HG02759 (cell line): ENCODE results near the gene KRT33A.
"Not testable (repeated sequence)": the region's sequence is repeated elsewhere in the genome, so short reads cannot be mapped to it uniquely, and the experiment has no call there.

Source experiments
- ATAC-seq: cut with Tn5 transposase; IDR thresholded peaks from one replicate; pipeline ENCODE4 v1.9.1; 2021; ENCODE audit warnings: mild to moderate bottlenecking, moderate library complexity; ENCODE audit not compliant: unreplicated experiment

KRT33A gene

DNA sequence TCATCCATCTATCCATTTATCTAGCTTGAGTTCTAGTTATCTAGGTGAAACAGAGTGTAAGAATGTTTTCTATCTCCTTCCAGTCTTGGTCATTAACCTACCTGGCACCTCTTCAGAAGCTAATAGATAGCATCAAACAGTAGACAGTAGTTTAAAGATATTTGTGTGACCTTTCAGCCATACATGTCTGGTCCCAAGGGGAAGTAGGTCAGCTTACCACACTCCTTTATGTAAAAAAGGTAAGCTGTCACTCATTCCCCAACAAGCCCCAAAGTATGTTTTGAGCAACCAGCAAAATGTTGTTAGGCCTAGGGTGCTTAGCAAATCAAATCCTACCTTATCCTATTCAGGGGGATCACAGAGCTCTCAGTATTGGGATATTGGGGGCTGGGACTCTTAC lies 15.4 kb upstream of the KRT33A start:
- ATAC-seq: no peak

DNA sequence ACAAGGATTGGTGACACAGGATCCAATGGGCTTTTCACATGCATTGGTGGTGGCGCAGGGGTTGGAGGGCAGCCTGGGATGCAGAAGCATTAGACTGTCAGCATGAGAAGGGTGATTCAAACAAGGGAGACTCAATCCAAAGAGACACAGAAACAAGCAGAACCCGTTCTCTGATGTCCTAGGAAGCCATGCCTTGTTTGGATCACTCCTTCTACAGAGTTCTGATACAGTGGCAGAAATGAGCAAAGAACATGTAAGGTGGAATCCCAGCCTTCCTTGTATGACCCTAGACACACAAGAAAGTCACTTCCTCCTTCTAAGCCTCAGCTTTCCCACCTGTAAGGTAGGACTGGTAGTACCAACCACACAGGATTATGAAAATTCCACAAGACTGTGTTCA lies 13.3 kb upstream of the KRT33A start:
- no peak for ATAC-seq

DNA sequence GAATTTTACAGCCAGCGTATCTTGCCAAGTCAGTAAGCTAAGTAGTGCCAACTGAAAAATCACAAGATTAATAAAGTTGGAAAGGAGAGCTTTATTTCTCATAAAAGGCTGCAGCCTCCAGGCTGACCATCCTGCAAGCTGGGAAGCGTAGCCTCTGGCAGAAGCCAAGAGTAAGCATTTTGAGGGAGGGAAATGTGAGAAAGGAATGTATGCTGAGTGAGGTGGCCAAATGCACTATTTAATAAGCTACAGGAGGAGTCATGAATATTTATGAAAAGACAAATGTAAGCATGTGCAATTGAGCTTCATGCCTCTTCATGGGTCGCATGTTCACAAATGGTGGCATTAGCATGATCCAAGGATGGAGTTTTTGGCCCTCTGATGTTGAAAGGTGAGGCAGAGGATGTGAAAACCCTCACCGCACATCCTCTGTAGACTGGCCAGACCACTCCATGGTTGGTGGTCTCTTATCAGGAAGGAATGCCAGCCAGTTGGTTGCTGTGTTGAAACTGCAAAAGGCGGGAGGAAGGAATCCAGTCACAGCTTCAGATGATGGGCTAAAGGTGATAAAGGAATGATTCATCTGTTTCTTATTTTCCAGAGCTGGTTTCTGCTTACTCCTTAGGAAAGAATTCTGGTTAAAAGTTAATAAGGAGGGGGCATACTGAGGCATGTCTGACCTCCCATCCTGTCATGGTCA lies 9.8 kb upstream of the KRT33A start:
- ATAC-seq: no peak

DNA sequence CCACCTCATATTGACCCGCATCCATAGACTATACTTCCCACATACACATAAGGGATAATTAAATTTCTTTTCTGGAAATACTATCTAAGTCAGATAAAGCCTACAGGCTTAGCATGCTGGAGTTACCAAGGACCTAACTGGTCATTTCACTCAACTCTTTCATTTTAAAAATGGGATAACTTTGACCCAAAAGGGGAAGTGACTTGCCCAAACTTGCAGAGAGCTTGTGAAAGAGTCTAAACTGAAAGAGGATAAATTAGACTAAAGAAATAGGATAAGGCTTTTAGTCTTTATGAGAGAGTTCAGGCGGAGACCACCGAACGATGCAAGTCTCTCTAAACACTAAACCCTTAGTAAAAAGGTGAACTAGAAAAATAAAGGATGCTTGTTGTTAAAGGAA lies 3.9 kb upstream of the KRT33A start:
- ATAC-seq: no peak

DNA sequence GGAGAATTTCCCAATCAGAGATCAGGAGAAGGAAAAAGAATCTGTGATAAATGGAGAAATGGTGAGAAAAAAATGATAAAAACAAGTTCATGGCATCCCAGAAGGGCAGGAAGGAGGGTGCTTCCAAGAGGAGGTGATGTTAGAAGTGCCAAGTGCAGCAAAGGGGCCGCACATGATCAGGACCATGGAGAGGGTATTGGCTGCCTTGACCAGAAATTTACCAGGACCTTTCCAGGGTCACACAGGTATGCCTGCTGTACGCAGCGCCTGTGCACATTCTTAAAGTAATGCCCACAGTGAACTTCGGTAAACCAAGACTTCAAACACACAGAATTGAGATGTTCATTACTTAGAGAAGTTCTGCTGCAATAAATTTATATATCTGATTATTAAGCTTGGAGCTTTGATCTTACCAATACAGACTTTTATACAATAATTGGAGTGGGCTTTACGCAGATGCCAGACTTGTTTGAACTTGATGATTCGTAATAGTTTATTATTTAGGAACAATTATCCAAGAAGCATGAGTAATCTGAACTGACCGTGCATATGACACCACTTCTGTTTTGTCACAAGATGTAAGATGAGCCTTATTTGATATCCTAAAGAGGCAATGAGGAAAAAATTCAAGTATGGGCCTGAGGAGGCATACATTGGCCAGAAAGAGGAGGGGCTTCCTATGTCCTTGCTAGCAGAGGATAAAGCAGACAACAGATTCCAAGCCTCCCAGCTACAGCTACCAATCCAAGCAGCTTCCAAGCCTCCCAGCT lies 2.2 kb upstream of the KRT33A start:
- no peak for ATAC-seq

DNA sequence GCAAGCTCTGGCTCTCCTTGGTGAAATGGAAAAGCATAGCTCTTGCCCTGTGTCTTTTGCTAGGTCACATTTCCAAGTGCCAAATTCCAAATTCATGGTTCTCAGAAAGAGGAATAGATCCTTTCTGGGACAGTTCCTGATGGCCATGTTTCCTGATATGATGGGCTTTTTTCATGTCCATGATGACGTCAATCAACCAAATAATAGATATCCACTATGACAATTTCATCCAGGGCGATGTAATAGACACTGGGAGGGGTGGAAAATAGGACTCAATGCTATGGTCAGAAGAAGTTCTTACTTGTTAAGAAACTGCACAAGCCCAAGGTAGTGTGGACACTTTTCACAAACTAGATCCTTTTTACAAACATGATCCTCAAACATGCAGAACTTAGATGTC lies 549 bp upstream of the KRT33A start:
- no peak for ATAC-seq

DNA sequence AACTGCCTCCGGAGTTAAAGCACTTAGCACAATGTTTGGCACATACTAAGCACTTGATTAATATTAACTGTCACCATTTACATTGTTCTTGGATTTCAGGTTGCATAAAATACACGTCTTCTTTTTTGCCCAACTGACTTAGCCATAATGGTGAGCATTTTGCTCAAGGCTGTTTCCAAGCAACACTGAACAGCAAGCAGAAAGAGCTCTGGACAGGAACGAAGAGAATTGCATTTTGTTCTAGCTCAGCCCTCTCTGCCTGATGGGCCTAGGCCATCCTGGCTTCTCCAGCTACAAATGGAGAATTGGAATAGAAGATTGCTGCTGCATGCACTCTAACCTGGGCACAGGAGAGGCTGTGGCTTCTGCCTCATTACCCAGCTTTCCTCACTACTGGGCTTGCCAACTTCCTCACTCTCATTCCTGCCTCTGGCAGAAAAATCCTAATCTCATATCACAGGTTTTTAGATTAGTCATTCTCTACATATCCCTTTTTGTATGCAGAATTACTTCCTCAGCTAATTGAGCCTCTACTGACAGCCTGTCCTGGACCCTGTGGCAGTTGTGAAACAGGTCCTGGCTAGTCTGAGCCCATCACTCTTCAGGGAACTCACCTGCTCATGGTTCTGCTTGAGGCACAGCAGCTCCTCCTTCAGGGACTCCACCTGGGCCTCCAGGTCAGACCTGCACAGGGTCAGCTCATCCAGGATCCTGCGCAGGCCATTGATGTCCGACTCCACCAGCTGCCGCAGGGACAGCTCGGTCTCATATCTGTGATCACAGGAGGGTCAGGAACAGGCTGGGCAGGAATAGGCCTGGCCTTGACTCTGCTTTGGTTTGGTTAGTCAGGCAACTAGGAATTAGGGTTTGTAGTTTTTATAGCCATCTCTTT lies 2.5 kb downstream of the KRT33A start:
- no peak for ATAC-seq

DNA sequence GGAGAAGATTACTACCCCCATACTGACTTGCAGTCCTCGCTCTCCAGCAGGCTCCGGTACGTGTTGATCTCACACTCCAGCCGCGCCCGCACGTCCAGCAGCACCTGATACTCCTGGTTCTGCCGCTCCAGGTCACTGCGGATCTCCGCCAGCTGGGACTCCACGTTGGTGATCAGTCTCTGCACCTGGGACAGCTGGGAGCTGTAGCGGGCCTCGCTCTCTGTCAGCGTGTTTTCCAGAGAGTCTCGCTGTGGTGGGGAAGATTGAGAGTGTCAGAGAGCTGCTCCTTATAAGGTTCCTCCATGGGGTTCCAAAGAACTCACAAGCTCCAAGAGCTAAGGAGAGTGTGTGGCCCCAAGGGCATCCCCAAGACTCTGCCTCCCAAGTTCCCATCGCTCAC lies 4.2 kb downstream of the KRT33A start:
- not testable (repeated sequence) for ATAC-seq

DNA sequence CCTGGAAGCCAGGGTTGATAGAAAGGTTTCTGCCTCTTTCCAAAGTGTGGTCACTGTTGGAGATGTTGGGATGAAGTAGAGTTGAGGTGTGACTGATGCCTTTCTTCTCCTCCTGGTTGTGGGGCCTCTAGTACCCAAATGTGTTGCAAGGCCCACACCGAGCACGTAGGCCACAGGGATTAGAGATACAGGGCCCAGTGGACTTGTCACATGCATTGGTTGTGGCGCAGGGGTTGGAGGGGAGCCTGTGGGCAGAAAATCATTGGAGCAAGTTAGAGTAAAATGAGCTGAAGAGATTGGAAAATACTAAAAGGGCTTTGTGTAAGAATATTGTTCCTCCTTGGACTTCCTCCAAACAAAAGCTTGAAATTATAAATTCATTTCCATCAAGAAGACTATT lies 4.6 kb downstream of the KRT33A start:
- ATAC-seq: no peak

DNA sequence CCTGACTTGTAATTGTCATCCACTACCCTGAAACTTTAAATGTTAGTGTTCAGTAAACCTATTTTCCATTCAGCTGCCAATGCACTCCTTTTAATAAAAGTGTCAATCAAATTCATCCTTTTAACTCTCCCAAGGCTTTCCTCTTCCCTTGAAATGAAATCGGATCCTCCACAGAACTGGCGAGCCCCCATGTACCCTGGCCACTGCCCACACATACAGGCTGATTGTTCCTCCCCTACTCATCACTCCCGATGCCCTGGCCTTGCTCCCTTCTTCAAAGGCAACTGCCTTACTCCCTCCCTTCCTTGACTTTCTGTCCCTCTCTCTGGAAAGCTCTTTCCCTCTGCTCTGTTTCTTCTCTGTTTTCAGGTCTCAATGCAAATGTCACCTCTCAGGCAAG lies 7.6 kb downstream of the KRT33A start:
- no peak for ATAC-seq

DNA sequence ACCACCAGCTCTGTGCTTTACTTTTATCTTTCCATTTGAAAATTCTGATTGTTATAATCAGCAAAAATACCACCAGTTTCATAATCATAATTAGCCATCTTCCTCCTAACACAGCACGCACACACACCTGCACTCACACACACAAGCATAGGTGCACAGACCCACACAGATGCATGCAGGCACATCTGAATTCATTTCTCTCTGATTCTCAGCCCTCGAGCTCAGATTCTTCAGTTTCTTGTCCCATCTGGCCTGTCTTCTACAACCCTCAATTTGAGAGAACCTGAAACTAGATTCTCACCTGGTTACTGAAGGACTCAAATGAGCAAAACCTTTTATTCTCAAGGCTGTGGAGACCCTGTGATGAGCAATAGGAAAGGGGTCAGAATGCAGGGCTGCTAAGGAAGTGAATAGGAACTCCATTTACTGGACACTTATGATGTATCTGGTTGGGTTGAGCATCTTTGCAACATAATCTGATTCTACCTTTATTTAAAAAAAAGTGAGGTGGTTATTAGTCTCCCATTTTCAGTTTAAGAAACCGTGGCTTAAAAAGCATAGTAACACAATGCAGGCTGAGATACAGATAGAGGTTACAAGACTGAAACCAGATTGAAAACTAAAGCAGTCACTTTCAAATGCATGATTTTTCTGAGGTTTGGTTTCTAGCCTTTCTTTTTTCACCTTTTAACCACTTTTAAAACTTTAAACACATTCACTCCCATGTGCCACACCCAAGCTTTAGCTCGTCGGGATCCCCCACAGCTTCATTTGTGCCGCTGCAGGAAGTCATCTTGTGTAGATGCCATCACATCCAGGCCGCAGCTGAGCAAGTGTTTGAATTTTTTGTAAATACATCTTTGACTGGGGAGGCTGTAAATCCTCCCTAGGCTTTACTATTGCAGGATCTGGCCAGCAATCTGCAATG lies 9.4 kb downstream of the KRT33A start:
- ATAC-seq: no peak

DNA sequence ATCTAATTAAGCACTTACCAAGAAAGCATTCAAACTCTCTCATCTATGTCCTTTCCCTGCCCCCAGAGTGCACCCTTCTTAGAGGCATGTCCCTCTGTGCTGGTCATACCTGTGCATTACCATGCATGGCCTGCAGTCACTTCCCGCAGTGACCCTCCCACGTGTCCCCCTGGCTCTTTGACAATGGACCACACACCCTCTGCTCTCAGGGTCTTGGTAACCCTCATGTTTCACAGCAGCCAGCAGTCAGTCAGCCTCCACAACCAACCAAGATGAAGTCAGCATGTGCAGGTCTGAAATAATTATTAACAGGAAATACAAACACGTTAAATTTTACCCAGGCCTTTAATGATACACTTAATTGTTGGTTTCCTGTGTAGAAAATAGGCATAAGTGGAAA lies 10.1 kb downstream of the KRT33A start:
- ATAC-seq: no peak

DNA sequence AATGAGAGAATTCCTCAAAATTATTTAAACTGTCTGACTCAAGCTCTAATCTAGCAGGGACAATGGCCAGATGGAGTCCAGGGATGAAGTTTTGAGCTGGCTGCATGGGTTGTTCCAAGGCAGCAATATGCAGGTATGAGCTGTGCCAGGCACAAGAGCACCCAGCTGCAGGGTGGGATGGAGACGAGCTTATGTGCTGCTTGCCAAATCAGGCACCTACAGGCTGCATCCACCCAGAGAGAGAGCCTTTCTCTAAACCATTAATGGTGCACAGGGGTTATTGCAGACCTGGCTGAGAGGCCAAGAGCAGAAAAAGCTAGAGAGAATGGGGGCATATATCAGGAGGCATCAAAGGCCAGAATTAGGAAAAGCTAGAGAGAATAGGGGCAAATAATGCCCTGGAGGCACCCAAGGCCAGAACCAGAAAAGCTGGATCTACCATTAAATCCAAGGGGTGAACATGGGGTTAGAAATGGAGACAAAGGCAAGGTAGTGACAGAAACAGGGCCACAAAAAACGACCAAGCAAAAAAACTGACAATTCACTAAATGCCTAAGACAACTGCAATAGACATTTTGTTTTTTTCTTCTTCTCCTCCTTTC lies 11.0 kb downstream of the KRT33A start:
- no peak for ATAC-seq

DNA sequence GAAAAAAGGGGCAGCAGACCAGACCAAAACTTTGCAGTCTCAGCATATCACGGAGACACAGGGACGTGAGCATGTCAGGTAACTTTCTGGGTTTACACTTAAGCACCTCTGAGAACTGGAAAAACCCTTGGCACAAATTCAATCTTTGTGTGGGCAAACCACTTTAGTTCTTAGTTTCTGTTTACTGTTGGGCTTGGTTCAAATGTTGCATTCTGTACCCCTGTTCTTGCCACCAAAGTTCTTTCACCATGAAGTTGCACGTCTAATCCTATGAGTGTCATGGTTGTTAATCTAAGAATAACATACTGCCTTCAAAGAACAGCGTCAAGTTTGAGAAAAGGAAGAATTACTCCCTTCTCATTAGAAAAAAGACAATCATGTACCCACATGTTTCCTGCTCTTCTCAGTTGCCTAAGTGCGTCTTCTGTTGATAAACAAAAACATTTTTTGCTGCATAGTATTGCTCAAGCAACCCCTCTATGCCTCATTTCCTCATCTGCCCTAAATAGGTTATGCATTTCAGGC lies 11.6 kb downstream of the KRT33A start:
- peak; percentile 51 for ATAC-seq

DNA sequence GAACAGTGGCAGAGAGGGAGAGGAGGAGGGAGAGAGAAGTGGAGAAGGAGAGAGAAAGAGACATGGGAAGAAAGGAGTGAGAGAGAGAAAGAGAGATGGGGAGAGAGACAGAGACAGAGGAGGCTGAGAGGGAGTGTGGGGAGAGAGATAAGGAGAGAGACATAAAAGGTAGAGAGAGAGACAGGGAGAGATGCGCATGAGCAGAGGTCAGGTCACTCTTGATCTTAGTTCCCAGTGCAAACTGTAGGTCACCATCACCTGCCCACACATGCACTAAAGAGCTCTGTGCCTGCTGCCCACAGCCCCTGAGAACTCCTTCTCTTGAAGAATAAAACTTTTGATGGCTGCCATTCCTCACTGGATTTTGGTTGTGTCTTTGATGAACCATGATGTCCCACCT lies 14.9 kb downstream of the KRT33A start:
- ATAC-seq: no peak

DNA sequence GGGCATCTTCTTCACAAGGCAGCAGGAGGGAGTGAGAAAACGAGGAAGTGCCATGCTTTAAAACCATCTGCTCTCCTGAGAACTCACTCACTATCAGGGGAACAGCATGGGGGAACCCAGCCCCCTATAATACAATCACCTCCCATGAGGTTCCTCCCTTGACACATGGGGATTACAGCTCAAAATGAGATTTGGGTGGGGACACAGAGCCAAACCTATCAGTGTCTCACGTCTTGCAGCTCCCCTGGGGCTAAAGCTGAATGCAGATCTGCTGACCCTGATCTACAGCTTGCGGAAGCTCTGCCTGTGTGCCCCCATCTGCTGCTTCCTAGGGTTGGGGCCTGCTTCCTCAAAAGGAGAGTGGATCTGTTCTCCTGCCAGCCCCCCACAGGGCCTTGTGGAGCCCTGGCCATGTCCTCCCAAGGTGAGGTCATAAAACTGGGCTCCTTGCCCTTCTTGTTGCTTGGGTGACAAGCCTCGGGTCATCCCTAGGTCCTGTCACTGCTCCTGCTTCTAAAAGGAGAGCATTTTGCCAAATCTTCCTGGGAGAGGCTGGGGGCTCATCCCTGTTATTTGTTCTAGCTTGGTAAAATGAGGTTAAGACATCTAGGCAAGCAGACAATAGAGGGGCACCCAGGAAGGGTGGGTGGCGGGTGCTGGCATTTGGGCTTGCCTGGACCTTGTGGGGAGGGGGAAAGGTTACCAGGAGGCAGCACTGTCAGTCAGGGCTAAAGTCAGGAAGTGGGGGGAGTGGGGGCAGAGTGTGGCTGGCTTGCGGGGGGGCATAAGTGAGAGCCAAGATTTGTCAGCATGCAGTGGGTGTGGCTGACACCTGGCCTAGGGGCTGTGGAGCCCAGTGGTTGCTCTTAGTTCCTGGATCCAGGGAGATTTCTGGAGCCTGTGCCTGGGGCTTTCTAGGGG lies 16.0 kb downstream of the KRT33A start:
- no peak for ATAC-seq

DNA sequence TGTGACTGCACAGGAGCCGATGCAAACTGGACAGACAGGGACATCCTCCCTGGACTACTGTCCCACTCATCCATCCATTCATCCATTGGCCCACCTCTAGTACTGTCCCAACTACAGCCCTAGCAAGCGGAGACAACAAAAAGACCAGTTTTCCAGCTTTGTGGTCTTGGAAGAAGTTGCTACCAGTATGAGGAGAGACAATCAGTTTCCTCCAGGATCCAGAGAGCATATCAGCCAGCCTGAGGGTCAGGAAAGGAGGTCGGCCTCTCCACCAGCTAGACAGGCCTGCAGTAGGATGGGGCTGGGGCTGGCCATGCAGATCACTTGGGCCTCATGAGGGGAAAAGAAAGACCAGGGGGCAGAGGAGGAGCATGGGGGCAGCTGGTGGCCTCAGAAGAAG lies 16.8 kb downstream of the KRT33A start:
- ATAC-seq: no peak

DNA sequence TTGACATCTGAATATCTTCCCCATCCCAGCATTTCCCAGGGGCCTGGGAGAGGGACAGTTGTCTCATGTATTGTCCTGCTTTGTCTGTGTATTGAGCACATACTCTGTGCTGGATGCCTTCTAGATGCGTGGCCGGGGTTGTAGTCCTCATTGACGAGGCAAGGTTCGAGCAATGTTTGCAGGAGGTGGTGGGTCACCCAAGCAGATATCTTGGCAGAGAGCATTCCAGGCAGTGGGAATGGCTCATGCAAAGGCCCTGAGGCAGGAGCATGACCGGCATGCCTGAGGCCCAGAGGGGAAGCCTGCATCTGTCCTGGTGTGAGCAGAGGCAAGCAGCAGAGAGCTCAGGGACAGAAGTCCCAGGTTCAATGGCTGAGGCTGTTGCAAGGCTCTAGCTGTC lies 17.5 kb downstream of the KRT33A start:
- no peak for ATAC-seq

DNA sequence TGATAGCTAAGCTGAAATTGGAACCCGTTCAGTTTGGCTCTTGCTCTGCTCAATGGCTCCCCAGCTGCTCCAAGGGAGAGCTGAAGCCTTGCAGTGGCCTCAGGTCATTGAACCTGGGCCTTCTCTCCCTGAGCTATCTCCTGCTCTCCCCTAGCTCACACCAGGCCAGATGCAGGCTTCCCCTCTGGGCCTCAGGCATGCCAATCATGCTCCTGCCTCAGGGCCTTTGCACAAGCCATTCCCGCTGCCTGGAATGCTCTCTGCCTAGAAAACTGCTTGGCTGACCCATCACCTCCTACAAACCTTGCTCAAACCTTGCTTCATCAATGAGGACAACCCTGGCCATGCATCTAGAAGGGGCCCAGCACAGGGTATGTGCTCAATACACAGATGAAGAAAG lies 18.4 kb downstream of the KRT33A start:
- ATAC-seq: no peak
